ENCODE measurements around the gene PITPNM2. TPM values are rescaled to one million over a fixed set of nuclear protein-coding genes. Genes with fewer than 3 reads are reported as not detected.
"Not testable (repeated sequence)": the region's sequence is repeated elsewhere in the genome, so short reads cannot be mapped to it uniquely, and the experiment has no call there.

Gene PITPNM2
- total RNA-seq, 1 donor from 2014 or later: 10.4 TPM

DNA sequence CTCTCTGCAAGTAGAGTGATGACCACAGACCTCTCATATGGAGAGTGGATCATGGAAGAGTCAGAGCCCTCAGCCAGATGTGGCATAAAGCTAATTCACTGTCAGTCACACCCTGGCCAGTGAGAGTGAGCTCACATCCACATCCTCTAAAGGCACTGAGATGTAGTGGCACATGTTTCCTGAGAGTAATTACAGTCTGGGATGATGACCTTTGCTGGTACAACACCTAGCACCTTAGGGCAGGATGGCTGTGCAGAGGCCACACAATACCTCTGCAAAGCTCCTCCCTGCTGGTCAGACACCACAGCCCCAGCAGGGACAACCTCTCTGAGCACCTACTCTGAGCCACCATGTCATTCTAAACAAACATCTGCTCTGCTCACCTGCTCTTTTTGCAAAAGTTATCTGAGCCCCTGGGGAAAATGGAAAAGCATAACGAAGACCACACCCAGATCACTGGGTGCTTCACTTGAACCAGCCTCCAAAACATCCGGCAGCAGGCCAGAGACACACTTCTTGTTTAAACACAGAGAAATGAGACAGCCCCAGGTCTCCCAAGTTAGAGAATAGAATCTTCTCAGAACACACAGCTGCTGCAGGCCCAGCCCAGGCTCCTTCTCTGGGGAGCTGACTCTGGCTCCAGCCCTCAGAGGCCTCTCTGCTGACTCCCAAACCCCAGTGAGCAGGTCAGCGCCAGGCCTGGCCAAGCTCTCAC lies 30.3 kb downstream of the PITPNM2 start:
- DNase-seq: no peak

DNA sequence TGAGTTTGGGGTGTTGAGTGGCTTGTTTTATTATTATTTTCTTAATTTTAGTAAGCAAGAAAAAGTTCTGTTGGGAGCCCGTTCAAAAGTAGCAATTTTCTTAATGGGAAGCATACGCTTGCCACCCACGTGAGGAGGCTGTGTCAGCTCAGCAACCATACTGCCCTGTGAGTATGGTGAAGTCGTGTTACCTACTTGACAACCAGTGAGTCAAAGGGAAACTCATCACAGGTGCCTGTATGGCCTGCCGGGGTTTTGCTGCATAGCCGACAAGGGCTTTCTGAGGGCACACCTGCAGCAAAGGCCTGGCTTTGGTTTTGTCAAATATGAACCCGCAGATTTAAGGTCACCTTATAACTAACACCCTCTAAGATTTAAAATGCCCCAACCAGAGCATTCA lies 31.1 kb downstream of the PITPNM2 start:
- DNase-seq: no peak

DNA sequence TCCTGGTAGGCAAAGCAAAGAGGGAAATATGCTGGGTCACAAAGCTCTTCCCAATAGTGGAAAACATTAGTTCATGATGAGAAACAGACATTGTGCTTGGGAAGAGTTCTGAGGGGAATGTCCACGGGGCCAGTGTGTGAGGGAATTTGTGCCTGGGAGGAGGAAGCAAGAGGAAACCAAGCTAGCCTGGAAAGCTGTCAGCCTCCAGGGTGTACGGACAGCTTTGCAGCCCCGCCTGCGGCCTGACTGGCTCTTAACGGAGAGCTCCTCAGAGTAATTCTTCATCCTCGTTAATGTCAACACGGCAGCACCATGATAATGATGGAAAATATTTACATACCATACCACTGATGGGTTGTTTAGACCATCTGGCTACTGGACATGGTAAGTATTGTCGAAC lies 32.4 kb downstream of the PITPNM2 start:
- no peak for DNase-seq

DNA sequence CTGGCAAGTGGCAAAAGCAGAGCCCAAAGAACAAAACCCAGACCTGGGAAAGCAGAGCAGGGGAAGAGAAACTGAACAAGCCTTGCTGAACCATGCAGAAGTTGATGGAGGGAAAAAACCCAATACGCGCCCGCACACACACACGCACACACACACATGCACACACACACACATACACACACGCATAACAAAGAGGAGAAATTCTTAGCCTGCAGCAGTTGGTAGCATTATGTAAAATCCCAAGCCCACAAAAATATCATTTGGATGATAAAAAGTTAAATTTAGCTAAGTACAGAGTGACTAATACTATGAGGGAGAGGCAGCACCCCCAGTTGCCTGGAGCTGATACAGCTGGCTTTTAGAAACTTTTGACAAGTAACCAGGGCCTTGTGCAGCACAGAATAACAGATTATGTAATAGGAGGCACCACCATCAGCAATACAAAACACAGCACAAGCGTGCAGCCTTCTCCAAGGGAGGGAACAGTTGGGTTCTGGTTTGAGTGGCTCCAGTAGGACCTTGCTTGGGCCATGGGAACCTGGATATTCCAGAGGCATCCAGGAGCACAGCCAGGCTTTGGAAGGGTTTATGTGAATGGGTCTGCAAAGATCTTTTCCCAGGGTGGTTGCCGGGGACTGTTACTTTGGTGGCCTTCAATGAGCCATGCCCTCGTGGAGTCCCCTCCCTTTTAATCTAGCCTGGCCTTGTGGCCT lies 35.3 kb downstream of the PITPNM2 start:
- DNase-seq: peak; percentile 62

DNA sequence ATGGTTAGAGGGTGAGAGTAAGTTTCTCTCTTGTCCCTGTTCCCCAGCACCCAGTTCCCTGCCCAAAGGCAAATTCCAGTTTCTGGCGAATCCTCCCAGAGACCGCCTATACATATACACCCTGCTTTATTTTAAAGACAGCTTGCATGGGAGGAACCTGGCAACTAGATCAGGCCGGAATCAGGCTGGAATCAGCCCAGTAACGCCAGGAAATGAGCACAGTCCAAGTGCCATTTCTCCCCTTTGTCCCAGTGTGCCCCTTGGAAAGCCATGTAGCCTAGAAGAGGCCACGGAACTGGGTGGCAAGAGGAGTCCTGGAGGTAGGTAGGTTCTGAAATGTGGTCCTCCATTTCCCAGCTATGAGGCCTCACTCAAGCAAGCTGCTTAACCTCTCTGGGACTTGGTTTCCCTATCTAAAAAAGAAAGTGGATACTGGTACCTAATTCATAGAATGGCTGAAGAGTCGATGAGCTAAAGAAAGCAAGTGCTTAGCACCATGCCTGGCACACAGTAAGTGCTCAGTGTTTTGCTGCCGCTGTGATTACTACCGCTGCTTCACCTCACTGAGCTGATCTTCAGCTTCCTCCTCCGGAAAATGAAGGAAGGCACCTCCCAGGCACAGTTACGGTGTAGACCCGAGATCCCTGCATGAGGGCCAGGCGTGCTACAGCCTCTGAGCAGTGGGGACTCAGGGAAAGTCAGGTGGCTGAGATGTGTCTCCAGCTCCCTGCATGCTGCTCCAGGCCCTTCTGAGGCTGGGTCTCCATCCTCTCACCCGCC lies 36.4 kb downstream of the PITPNM2 start:
- DNase-seq: no peak

DNA sequence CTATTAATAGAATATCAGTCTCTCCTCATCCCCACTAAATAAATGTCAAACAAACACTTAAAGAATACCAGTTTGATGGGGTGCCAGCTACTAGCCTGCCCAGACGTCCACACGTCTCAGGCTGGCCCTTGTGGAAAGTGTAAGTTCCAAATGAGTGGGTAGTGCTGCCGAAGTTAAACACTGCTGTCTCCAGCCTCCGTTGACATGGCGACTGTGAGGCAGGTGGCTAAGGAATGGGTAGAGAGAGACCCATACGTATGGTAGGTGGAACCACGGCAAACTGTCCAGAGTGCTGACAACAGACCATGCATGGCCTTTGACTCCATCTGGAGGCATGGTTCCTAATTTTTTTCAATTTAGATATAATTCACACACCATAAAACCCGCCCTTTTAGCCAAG lies 37.9 kb downstream of the PITPNM2 start:
- no peak for DNase-seq

DNA sequence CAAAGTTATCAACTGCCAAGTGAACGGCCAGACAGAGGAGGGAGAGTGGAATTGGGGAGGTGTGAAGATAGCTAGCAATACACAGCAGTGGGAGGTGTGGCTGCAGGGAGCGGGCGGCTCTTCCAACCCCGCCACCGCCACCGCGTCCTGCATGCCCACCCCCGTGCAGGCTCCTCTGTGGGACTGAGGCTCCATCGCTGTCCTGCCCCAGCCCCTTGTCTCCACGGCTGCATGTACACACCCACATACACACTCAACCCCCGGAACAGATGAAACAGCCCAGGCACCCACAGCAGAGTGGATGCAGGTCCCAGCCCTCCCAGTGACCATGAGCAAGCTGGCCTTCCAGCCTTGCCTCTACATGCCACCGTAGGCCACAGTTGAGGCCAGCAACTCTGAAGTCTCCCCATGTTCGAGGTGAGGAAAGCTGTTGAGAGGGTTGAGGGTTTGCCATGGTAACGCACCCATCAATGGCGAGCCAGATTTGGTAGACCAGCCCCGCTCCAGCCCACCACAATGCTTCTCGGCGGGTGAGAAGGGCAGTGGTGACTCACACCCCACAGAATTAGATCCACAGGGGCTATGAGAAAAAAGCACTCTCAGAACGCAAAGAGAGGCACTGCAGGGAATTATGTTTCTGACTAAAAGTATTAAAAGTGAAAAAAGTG lies 39.3 kb downstream of the PITPNM2 start:
- DNase-seq: no peak

DNA sequence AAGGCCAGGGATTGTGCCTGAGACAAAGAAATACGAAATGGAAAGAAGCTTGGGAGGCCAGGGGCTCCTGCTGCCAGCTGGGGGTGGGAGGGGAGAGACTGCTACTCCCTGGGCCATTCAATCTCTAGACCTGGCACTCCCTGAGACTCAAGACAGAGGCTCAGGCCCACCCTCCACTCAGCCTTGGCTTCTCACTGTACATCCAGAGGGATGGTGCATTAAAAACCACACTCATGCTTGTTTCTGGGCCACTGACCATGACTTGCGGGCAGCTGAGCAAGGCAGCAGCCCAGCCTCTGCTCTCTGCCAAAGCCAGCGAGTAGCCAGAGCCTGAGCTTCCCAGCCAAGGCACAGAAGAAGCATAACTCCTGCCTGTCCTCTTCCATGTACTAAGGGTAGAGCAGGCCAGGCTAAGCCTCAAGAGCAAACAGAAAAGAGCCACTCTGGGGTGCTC lies 41.5 kb downstream of the PITPNM2 start:
- DNase-seq: no peak

DNA sequence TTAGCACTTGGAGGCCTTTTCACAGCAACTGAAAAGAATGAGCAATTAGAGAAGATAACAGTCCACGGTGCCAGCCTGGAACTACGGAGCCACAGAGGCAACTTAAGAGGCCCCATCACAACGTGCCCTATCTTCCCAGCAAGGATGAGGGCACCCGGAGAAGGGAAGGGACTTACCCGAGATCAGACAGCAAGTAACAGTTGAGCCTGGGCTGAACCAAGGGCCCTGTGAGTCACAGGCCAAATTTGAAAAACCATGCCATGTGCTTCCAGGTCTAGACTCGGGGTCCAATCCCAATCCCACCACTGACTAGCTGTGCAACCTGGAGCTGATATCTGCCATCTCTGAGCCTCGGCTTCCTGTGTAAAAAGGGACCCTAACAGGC lies 42.2 kb downstream of the PITPNM2 start:
- DNase-seq: no peak

DNA sequence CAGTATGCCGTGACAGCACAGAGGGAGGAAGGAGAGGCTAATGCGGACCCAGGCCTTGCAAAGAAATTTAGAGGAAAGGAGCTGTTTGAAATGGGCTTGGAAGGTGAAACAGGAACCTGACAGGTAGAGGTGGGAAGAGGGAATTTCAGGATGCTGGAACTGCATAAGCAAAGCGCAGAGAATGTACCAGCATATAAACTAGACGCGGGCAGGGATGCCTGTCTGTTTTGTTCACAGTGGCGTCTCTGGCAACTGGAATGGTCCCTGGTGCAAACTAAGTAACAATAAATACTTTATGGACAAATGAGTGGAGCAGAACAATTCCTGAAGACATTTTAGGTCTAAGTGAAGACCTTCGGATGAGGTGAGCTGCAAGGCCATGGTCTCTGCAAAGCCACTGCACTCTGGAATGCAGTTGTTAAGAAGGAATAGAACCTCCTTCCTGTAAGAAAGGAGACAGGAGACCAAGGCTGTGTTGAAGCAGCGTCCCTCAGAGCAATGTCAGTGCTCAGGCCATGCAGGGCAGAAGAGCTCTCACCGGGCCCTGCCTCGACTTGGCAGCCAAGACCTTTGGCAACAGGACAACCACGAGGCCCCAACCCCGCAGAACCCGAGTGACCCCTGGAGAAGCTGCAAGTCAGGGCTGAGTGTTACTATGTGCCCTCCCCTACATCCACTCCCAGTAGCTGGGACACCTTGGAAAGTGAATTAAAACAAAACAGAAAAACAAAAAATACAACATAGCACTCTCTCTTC lies 42.8 kb downstream of the PITPNM2 start:
- DNase-seq: no peak

DNA sequence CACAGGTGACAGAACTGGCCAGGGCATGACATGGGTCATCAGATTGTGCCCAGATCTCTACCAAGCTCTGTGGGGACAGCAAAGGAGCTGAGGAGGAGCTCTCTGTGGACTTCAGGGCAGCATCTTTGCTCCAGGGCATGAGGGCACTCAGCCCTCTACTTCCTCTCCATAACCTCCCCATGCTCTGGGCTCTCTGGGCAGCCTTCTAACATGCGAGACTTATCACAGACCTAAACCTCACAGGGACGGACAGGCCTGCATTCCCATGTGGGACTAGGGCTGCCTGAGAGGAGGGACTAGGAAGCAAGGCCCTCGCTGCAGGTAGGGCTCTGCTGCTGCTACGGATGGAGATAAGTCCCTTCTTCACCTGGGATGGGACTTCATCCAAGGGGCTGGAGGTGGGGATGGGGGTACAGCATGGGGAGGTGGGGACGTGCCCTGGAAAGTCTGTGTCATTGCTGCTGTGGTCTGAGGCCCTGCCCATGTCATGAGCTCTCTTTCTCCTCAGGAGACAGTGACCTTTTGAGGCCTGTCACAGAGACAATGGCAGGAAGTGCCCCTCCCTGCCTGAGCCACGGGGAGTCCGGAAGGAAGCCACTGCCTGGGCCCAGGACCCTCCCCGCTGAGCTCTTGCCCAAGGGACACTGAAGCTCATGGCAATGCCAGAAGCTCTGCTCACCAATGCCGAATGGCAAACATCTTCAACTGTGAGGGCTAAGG lies 44.1 kb downstream of the PITPNM2 start:
- no peak for DNase-seq

DNA sequence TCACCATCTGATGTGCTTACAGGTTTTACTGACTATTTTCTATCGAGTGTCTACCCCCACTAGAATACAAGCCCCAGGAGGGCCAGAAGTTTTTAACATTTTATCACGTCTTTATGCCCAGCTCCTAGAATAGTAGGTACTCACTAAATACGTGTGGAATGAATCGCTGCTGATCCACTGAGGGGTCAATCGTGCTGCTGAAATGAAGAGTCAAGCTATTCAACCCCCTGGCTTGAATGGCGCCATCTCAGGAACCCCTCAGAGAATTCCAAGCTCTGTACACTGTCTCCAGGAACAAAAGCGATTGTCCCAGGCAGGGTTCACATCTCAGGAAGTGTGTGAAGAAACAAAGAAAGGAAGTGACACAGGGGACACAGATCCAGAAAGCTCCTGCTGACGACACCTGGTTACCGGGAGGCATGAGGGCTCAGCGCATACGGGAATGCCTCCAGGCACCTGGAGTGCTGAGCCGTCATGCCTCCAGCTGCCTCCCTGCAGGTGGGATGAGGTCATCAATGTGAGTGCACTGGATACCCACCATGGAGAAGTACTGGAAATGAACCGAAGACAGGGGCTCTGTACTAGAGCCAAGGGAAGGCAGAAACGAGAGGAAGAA lies 45.6 kb downstream of the PITPNM2 start:
- DNase-seq: no peak

DNA sequence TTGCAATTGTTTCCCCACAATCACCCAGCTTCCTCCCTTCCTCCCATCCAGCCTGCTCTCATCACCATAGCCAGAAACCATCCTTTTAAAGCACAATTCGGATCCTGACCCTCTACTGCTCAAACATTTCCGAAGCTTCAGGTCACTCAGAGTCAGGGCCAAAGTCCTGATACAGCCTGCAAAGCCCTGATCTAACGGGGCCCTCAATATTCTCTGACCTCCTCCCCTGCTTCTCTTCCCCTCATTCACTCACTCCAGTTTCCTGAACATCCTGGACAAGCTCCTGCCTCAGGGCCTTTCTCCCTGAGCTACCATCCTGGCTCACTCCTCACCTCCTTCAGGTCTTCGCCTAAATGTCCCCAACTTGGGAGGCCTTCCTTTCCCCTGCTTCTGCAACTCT lies 46.1 kb downstream of the PITPNM2 start:
- DNase-seq: no peak

DNA sequence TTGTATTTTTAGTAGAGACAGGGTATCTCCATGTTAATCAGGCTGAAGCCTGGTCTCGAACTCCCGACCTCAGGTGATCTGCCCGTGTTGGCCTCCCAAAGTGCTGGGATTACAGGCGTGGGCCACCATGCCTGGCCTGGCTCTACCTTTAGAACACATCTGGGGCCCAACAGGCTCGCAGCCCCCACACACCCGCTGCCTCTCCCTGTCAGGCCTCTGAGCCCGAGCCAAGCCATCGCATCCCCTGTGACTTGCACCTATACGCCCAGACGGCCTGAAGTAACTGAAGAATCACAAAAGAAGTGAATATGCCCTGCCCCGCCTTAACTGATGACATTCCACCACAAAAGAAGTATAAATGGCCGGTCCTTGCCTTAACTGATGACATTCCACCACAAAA lies 46.8 kb downstream of the PITPNM2 start:
- DNase-seq: not testable (repeated sequence)

DNA sequence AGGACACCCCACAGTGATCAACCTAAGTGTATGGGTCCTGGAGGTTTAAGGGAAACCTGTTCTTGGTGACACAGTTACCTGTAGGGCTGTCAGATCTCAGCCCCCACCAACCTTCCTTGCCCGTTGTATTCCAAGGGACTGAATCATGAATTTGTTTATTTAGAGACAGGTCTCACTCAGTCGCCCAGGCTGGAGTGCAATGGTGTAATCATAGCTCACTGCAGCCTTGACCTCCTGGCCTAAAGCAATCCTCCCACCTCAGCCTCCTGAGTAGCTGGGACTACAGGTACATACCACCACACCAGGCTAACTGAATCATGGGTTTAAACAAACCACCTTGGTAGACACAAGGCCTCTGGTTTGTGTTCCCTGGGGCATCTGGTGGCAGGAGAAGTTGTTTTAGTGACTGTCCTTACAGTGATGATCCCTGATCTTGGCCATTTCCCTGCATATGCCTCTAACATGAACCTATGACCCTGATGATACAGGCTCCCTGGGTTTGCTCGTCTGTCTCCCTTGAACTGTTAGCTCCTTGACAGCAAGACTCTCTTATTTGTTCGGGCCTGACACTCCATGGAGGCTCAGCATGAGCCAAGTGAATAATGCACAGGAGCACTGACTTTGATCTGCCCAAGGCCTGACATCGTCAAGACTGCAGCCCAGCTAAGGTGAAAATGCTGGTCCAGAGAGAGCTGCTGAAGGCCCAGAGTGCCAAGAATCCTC lies 47.9 kb downstream of the PITPNM2 start:
- DNase-seq: no peak

DNA sequence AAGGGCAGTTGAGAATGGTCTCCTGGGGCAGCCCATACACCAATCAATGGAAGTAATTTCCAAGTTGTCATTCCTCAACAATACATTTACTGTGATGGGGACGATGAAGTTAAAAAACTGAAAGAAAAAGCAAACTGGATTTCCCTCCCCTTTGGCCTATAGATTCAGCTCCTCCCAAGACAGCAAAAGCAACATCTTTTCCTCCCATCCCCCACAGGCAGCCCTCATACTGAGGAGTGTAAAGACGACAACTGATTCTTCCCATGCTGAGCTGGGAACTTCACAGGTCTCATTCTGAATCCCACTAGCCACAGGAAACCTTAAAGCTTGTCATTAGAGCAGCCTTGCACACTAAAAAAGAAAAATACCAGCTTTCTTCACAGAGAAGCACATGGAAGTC lies 48.5 kb downstream of the PITPNM2 start:
- no peak for DNase-seq

DNA sequence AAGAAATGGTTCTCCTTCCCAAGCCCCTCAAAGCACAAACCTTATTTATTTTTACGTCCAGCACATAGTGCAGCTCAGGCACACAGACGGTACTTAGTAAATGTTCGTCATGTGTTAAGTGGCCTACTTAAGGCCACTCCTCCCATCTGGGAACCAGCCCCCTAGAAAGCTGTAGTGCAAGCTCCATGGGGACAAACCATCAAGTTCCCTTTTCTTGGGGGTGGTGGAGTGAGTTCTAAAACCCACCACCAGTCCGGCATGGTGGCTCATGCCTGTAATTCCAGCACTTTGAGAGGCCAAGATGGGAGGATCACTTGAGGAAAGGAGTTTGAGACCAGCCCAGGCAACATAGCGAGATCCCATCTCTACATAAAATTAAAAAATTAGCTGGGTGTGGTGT lies 49.4 kb downstream of the PITPNM2 start:
- DNase-seq: no peak

All from tongue (tissue), 2 donors.